Stimulated activated naive CD4-positive, alpha-beta T cell (primary cell): ENCODE measurements around the gene FOSL2.
A peak's percentile ranks its signal among the peaks of the same experiment; 100 is the strongest.
"Not testable (repeated sequence)": the region's sequence is repeated elsewhere in the genome, so short reads cannot be mapped to it uniquely, and the experiment has no call there.

Experiments used
- DNase-seq, 6 experiments: peaks; one replicate each; lab custom pipeline; 2025; lab: John Stamatoyannopoulos, UW

Gene FOSL2

GRCh38 chr2:28357948-28358667, 34.5 kb upstream of the FOSL2 start:
- no peak for DNase-seq

GRCh38 chr2:28358668-28359201, 33.9 kb upstream of the FOSL2 start:
- peak in 1 of 6 experiments; percentile 46 for DNase-seq

GRCh38 chr2:28359222-28360057, 33.2 kb upstream of the FOSL2 start:
- DNase-seq, result peak; percentile 53 to 86 (median 68)

GRCh38 chr2:28360058-28360717, 32.5 kb upstream of the FOSL2 start:
- no peak for DNase-seq

GRCh38 chr2:28360718-28361293, 31.9 kb upstream of the FOSL2 start:
- DNase-seq, result no peak

- DNase-seq, result no peak
Observed at GRCh38 chr2:28361991-28362710, 30.5 kb upstream of the FOSL2 start.

GRCh38 chr2:28362991-28363521, 29.6 kb upstream of the FOSL2 start:
- DNase-seq, result no peak

- DNase-seq, result no peak
Observed at GRCh38 chr2:28363686-28364280, 28.9 kb upstream of the FOSL2 start.

GRCh38 chr2:28364610-28365009, 28.0 kb upstream of the FOSL2 start:
- DNase-seq, result no peak

GRCh38 chr2:28365158-28365557, 27.5 kb upstream of the FOSL2 start:
- no peak for DNase-seq

- no peak for DNase-seq
Observed at GRCh38 chr2:28366149-28366495, 26.5 kb upstream of the FOSL2 start.

- peak; percentile 13 to 63 (median 19) for DNase-seq
Observed at GRCh38 chr2:28366496-28367282, 26.0 kb upstream of the FOSL2 start.

- no peak for DNase-seq
Observed at GRCh38 chr2:28367667-28368356, 24.8 kb upstream of the FOSL2 start.

- DNase-seq, result no peak
Observed at GRCh38 chr2:28368357-28368798, 24.3 kb upstream of the FOSL2 start.

- no peak for DNase-seq
Observed at GRCh38 chr2:28369358-28369757, 23.3 kb upstream of the FOSL2 start.

GRCh38 chr2:28370354-28370753, 22.3 kb upstream of the FOSL2 start:
- no peak for DNase-seq

- DNase-seq, result not testable (repeated sequence)
Observed at GRCh38 chr2:28371728-28372127, 20.9 kb upstream of the FOSL2 start.

GRCh38 chr2:28373854-28374253, 18.8 kb upstream of the FOSL2 start:
- DNase-seq, result no peak

GRCh38 chr2:28374331-28374730, 18.3 kb upstream of the FOSL2 start:
- DNase-seq, result no peak
